Measurements from ENCODE around the gene ACBD6. TPM values are rescaled to one million over a fixed set of nuclear protein-coding genes. Genes with fewer than 3 reads are reported as not detected.

The ACBD6 gene
- total RNA-seq, 1 experiment from 2014 or later, result 48.5 TPM

DNA sequence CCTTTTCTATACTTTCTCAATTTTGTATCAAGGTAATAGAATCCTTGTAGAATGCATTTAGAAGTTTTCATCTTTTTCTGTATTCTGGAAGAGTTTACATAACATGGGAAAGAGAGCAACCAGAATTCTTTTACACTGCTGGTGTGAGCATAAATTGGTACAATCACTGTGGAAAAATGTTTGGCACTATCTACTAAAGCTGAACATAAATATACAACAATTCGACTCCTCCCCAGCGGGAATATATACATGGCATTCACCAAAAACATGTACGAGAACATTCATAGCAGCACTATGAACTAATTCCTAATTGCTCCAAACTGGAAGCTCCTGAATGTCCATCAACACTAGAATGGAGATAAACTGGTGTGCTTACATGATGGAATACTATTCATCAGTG, 1.8 kb upstream of the ACBD6 start:
- TF ChIP-seq SIN3A (IDR thresholded peaks at IDR 0.05; ENCODE audit: borderline replicate concordance, insufficient read depth, low read depth, low read length), result no peak
- no peak for TF ChIP-seq TCF7L2 (IDR thresholded peaks at IDR 0.05; ENCODE audit: low read depth, low read length)
- TF ChIP-seq, protein P1, sequence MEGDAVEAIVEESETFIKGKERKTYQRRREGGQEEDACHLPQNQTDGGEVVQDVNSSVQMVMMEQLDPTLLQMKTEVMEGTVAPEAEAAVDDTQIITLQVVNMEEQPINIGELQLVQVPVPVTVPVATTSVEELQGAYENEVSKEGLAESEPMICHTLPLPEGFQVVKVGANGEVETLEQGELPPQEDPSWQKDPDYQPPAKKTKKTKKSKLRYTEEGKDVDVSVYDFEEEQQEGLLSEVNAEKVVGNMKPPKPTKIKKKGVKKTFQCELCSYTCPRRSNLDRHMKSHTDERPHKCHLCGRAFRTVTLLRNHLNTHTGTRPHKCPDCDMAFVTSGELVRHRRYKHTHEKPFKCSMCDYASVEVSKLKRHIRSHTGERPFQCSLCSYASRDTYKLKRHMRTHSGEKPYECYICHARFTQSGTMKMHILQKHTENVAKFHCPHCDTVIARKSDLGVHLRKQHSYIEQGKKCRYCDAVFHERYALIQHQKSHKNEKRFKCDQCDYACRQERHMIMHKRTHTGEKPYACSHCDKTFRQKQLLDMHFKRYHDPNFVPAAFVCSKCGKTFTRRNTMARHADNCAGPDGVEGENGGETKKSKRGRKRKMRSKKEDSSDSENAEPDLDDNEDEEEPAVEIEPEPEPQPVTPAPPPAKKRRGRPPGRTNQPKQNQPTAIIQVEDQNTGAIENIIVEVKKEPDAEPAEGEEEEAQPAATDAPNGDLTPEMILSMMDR (IDR thresholded peaks at IDR 0.05), result no peak
- TF ChIP-seq, protein P2, sequence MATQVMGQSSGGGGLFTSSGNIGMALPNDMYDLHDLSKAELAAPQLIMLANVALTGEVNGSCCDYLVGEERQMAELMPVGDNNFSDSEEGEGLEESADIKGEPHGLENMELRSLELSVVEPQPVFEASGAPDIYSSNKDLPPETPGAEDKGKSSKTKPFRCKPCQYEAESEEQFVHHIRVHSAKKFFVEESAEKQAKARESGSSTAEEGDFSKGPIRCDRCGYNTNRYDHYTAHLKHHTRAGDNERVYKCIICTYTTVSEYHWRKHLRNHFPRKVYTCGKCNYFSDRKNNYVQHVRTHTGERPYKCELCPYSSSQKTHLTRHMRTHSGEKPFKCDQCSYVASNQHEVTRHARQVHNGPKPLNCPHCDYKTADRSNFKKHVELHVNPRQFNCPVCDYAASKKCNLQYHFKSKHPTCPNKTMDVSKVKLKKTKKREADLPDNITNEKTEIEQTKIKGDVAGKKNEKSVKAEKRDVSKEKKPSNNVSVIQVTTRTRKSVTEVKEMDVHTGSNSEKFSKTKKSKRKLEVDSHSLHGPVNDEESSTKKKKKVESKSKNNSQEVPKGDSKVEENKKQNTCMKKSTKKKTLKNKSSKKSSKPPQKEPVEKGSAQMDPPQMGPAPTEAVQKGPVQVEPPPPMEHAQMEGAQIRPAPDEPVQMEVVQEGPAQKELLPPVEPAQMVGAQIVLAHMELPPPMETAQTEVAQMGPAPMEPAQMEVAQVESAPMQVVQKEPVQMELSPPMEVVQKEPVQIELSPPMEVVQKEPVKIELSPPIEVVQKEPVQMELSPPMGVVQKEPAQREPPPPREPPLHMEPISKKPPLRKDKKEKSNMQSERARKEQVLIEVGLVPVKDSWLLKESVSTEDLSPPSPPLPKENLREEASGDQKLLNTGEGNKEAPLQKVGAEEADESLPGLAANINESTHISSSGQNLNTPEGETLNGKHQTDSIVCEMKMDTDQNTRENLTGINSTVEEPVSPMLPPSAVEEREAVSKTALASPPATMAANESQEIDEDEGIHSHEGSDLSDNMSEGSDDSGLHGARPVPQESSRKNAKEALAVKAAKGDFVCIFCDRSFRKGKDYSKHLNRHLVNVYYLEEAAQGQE (IDR thresholded peaks at IDR 0.05; ENCODE audit: insufficient read depth in 1 of 2, low read depth in 2 of 2, low read length in 1 of 2), result no peak
- TF ChIP-seq POLR2AphosphoS5 (IDR thresholded peaks at IDR 0.05; ENCODE audit: low read depth, low read length), result no peak
- intact Hi-C loops (cut with micrococcal nuclease; ENCODE audit: unreplicated experiment) (no loop called here), in situ Hi-C loops (cut with HindIII; ENCODE audit: low pct_unique_long_range_greater_than_20kb, low sequenced_read_pairs) (no loop called here)
- Histone ChIP-seq H3K27ac (ENCODE audit: low read length) (no peak overlapping the region), H3K27me3 (ENCODE audit: control insufficient read depth, insufficient read depth, low read length) (no peaks in the 10 kb centered on the region), H3K4me3 (ENCODE audit: low read depth in 2 of 2, low read length in 2 of 2) (no peak overlapping the region), H3K9me3 (ENCODE audit: control insufficient read depth, insufficient read depth, low read depth, low read length) (peaks cover 6% of the 10 kb centered on the region; the same call in 1 of the 2 replicates), H3K4me1 (ENCODE audit: control insufficient read depth, insufficient read depth, low read length) (peaks cover 11% of the 10 kb centered on the region; the same call in 1 of the 2 replicates), H3K36me3 (ENCODE audit: control insufficient read depth, insufficient read depth, low read length) (no peaks in the 10 kb centered on the region)
- DNase-seq (ENCODE audit: low read depth, low spot score), result no peak
- ChIA-PET CTCF (no interaction called here), POLR2A (interaction anchor here (0.6 kb wide), 1 partner anchor 407 kb away, joined by 12 read pairs; no protein-coding TSS in a partner anchor)
- no peak for ATAC-seq
- no TSS peak for BruUV-seq (replicated peaks)

DNA sequence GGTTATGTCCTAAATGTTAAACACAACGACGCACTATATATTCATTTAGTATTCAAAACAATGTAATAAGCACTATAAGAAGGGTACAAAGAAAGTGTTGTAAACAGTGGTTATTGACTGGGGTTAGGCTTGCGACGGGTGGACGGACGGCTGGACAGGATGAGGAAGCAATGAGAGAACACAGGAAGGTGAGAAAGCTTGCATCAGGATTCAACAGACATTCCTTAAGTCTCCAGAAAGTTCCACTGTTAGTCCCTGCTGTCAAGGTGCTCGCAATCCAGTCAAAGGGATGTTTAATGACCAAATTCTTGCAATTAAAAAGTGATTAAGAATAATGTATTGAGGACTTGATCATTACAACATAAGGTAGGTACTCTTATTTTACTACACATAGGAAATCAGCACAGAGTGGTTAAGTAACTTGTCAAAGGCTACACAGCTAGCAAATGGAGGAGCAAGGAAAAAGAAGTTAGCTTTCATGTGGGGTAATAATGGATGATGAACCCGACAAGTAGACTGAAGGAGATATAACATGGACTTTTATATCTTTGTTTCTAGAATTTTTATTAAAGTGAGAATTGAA, 994 bp upstream of the ACBD6 start:
- no peaks in the 10 kb centered on the region for H3K36me3 ChIP-seq (ENCODE audit: control insufficient read depth, insufficient read depth, low read length)
- ATAC-seq (no peak), DNase-seq (ENCODE audit: low read depth, low spot score) (no peak)
- peak overlapping the region; percentile 96 to 99 for H3K4me3 ChIP-seq (ENCODE audit: low read depth in 2 of 2, low read length in 2 of 2)
- POLR2A ChIA-PET, result interaction anchor here (1.8 kb wide), 1 partner anchor 602 kb away, joined by 21 read pairs; no protein-coding TSS in a partner anchor
- in situ Hi-C loops (cut with HindIII; ENCODE audit: low pct_unique_long_range_greater_than_20kb, low sequenced_read_pairs) (no loop called here), intact Hi-C loops (cut with micrococcal nuclease; ENCODE audit: unreplicated experiment) (no loop called here)
- no peaks in the 10 kb centered on the region for H3K27me3 ChIP-seq (ENCODE audit: control insufficient read depth, insufficient read depth, low read length)
- H3K4me1 ChIP-seq (ENCODE audit: control insufficient read depth, insufficient read depth, low read length), result peaks cover 11% of the 10 kb centered on the region; the same call in 1 of the 2 replicates
- TSS peak; percentile 94 for BruUV-seq (replicated peaks)
- TF ChIP-seq, protein P2 (IDR thresholded peaks at IDR 0.05; ENCODE audit: insufficient read depth in 1 of 2, low read depth in 2 of 2, low read length in 1 of 2), result no peak
- CTCF ChIA-PET, result no interaction called here
- peak overlapping the region; percentile 91 for H3K27ac ChIP-seq (ENCODE audit: low read length)
- peaks cover 6% of the 10 kb centered on the region; the same call in 1 of the 2 replicates for H3K9me3 ChIP-seq (ENCODE audit: control insufficient read depth, insufficient read depth, low read depth, low read length)

Measured in Panc1 (cell line).